HG03108 (cell line): ENCODE measurements around the gene OTOR.

Experiments used
- ATAC-seq: cut with Tn5 transposase; IDR thresholded peaks from one replicate; pipeline ENCODE4 v1.9.1; 2021; ENCODE audit warnings: moderate library complexity; ENCODE audit not compliant: unreplicated experiment

The OTOR gene

GRCh38 chr20:16747291-16747811 is 807 bp upstream of the OTOR start:
- no peak for ATAC-seq

- no peak for ATAC-seq
Measured at GRCh38 chr20:16749573-16749972, 1.4 kb downstream of the OTOR start.

- ATAC-seq: no peak
Measured at GRCh38 chr20:16752082-16752481, 3.9 kb downstream of the OTOR start.

DNA sequence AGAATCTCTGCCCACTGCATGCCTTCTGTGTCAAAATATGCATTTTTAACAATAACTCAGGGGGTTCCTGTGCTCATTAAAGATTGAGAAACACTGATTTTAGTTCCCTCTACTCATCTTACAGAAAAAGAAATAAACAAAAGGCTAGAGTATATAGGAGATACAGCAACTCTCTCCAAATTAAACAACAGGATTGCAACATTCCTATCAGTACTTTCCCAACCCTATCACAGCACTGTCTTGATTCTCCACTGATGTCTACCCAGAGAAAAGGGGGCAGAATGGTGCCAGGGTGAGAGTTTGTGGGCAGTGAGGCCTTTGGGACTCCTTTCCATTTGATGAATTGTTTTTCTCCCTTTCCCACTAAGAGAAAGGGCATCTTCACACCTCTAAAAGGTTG is 4.7 kb downstream of the OTOR start:
- ATAC-seq: no peak

- no peak for ATAC-seq
Measured at GRCh38 chr20:16758454-16759180, 10.5 kb downstream of the OTOR start.

- ATAC-seq: no peak
Measured at GRCh38 chr20:16759181-16759563, 11.0 kb downstream of the OTOR start.

GRCh38 chr20:16760431-16761304 is 12.5 kb downstream of the OTOR start:
- no peak for ATAC-seq

DNA sequence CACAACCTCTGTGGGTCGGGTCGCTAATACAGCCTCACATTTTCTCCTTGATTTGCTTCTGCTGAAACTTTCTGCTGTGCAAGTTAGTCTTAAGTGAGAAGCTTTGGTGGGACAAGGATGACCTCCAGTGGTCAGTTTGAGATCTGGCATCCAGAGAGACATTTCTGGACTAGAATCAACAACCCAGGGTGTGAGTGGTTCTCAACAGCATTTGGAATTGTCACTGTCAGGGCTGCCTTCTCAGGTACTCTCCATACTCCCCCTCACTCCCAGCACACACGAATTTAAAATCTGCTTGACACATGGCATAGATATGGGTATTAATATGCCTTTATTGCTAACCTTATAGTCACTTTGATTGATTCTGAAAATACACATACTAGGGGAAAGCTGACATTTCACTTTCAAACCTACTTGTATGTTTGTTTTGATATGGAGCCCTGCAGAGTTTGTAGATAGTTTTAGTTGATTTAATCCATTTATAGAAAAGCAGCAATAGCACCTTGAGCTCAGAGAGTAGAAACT is 13.2 kb downstream of the OTOR start:
- ATAC-seq: no peak

GRCh38 chr20:16764560-16764959 is 16.4 kb downstream of the OTOR start:
- no peak for ATAC-seq

DNA sequence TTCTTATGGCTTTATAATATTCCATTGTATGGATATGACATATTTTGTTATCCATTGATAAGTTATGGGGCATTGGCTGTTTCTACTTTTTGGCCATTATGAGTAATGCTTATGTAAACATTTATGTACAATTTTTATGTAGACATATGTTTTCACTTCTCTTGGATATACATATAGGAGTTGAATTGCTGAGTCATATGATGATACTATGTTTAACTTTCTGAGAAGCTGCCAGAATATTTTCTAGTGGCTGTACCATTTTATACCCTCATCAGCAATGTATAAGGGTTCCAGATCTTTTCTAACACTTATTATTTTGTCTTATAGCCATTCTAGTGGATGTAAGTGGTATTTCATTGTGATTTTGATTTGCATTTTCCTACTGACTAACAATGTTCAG is 23.1 kb downstream of the OTOR start:
- no peak for ATAC-seq

DNA sequence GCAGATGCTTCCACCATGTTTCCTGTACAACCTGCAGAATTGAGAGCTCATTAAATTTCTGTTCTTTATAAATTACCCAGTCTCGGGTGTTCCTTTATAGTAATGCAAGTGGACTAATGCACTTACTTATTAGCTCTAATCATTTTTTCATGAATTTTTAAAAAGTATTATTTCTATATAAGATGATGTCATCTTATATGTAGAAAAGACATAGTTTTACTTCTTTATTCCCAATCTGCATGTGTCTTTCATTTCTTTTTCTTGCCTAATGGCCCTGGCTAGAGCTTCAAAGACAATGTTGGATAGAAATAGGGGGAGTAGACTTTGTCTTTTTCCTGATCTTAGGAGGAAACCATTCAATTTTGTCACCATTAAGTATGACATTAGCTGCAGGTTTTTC is 27.8 kb downstream of the OTOR start:
- ATAC-seq: no peak

- ATAC-seq: no peak
Measured at GRCh38 chr20:16777126-16777525, 29.0 kb downstream of the OTOR start.

- ATAC-seq: no peak
Measured at GRCh38 chr20:16778159-16778558, 30.0 kb downstream of the OTOR start.

- ATAC-seq: no peak
Measured at GRCh38 chr20:16781496-16781895, 33.3 kb downstream of the OTOR start.

GRCh38 chr20:16785226-16785625 is 37.1 kb downstream of the OTOR start:
- ATAC-seq: no peak
